RWPE1 (cell line): Measurements from ENCODE around the gene KMT5B.

Experiments used
- CTCF ChIA-PET: fragments of 350-600 bp; sonication (Branson Sonifier 250); formaldehyde crosslinking; extraction: SDS; loops from one replicate; lab custom pipeline; 2021; lab: Yijun Ruan, JAX
- POLR2A ChIA-PET: fragments of 400-600 bp; formaldehyde crosslinking; extraction: SDS; loops from one replicate; lab custom pipeline; 2020; ENCODE audit warnings: antibody characterized with exemption; ENCODE audit not compliant: low non-redundant PET; lab: Yijun Ruan, JAX
- DNase-seq: peaks from one replicate; pipeline ENCODE4 v3.0.0; 2012; ENCODE audit warnings: low spot score
- H3K27ac ChIP-seq: fragments of 450-650 bp; 2 replicates; pipeline ENCODE4 v1.5.1; 2017
- CTCF ChIP-seq: fragments of 450-650 bp; conservative IDR thresholded peaks from 2 replicates; pipeline ENCODE4 v1.5.1; 2017; ENCODE audit warnings: low read depth, mild to moderate bottlenecking

The KMT5B gene

DNA sequence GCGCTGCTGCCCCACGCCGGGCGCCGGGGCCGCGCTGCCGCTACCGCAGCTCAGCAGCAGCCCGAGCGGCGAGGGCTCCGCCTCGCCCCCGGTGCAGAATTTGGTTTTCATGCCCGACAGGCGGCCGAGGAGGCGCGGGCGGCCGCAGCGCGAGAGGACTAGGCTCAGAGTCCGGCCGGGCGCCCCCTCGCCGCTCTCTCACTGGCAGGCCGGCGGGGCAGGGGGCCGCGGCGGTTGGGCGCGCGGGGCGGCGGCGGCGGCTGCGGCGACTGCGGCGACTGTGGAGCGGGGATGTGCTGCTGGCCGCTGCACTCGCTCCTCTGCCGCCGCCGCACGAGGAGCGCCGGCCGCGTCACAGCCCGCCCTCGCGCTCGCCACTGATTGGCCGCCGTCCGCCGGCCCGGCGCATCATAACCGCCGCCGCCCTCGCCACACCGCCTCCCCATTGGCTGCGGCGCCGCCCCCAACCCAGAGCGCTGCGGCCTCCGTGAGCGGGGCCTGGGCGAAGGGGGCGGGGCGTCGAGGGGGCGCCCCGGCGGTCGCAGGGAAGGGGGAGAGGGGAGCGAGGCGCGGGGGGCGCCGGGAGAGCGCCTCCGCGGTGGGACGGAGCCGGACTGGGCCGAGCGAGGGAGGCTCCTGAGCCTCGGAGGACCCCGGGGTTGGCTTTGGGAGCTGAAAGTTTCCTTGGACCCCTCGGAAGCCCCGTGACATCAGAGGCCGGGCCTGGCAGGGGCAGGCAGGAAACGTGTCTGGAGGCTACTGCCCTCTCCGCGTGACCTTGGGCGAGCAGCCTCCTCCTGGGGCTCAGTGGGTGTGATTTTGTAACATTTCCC is 91.8 kb downstream of the KMT5B start, which contains the start of gene CHKA:
Gene CHKA, minus strand, starts transcription at position 322 of the 833 bp plus-strand sequence. Its CDS starts 211 bp downstream, at position 111.
- DNase-seq, result peak; percentile 90
- CTCF ChIA-PET, result no interaction called here
- peak within 1 kb of the TSS; percentile 81 for H3K27ac ChIP-seq
- POLR2A ChIA-PET, result interaction anchor here (0.5 kb wide), 1 partner anchor 57 kb away, joined by 4 read pairs; no protein-coding TSS in a partner anchor
- TF ChIP-seq CTCF, result no peak

DNA sequence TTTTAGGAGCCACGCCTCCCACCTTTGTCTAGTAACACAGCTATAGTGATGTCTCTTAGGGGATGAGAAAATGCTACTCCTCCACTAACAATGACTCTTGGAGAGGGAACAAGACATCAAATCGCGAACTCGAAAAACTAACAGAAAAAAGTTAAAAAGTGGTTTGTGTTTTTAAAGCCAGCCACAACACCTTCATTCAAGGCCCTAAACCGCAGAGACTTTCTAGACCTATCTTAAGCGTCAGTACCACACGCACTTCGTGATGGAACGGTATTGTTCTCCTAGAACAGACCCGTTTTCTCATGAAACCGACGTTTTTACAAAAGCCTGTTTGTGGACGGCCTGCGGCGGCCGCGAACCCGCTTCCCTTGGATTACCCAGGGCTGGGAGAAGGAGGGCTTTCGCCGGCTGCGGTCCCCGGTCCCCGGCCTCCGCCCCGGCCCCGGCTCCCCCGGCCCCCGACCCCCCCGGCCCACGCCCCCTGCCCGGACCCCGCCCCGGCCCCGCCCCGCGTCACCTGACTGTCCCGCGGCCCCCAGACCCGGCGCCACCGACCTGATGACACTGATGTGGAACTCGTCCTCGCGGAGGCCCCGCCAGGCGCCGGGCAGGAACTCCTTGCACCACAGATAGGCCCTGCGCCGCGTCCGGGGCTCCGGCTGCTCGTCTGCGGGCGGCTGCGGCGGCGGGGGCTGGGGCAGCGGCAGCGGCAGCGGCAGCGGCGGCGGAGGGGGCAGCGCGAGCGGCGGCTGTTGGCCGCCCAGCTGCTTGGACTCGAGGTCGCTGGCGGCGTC is 92.6 kb downstream of the KMT5B start:
- no peak for TF ChIP-seq CTCF
- ChIA-PET CTCF (no interaction called here), POLR2A (interaction anchor here (0.5 kb wide), 1 partner anchor 56 kb away, joined by 4 read pairs; no protein-coding TSS in a partner anchor)
- H3K27ac ChIP-seq, result peak overlapping the region; percentile 81
- peak; percentile 15 for DNase-seq

DNA sequence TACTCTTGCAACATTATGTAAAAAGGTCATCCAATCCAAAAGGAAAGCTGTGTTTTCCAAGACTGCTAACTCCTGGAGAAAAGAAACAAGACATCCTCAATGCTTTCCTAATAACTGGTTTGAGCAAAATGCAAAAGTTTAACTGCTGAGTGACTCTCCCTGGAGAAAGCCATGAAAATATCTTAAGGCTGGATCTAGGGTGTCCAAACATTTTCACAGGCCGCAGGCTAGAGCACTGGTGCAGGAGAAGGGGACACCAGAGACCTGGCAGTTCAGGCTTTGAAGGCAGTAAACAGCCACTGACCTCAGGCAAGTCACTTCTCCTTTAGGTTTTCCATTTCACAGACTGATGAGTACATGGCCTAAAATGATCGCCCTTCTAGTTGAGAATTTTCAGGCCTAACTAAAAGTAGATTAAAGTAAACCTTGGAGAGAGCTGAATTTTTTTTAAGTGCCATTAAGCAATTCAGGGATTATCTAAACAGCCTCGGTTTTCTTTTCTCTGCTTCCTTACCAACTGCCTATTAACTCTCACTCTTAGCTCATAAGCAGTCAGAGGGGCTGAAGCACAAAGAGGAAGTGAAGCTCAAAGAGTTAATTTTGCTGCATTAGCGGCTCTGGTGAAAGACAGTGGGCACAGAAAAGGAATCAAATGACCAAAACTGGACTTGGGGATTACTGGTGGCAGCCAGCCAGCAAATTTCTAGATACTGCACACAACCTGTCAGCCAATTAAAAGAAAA is 94.2 kb downstream of the KMT5B start:
- no peak for DNase-seq
- POLR2A ChIA-PET, result no interaction called here
- CTCF ChIA-PET, result interaction anchor here (0.6 kb wide), 1 partner anchor 90 kb away, joined by 3 read pairs; no protein-coding TSS in a partner anchor
- no peak for TF ChIP-seq CTCF
- H3K27ac ChIP-seq, result no peak overlapping the region

- no peak for DNase-seq
- ChIA-PET CTCF (no interaction called here), POLR2A (no interaction called here)
- no peak for TF ChIP-seq CTCF
- no peak overlapping the region for H3K27ac ChIP-seq
Measured at GRCh38 chr11:68117853-68118470, 95.1 kb downstream of the KMT5B start.

- ChIA-PET POLR2A (no interaction called here), CTCF (interaction anchor here (0.6 to 0.8 kb wide), 3 partner anchors 10 to 76 kb away, joined by 3 to 4 read pairs (median 3); no protein-coding TSS in a partner anchor)
Measured at GRCh38 chr11:68116974-68117373, 96.1 kb downstream of the KMT5B start.

More at GRCh38 chr11:68116974-68117373, 96.1 kb downstream of the KMT5B start:
- no peak for TF ChIP-seq CTCF
- no peak overlapping the region for H3K27ac ChIP-seq
- no peak for DNase-seq
